Measurements from ENCODE around the gene MYEF2.

Gene MYEF2

GRCh38 chr15:48191574-48192225 is 13.6 kb upstream of the MYEF2 start, which contains the start of gene CTXN2:
Gene CTXN2, plus strand, starts transcription at chr15:48191665. Its CDS starts 9,636 bp downstream, at chr15:48201301.
- no peak for TF ChIP-seq CTCF (conservative IDR thresholded peaks at IDR 0.05; ENCODE audit: low read depth, low read length)
- DNase-seq (ENCODE audit: low read depth): no peak
- H3K4me3 ChIP-seq (ENCODE audit: low read length): peak within 1 kb of the TSS; percentile 43

- DNase-seq (ENCODE audit: low read depth): peak; percentile 40
- no peak for TF ChIP-seq CTCF (conservative IDR thresholded peaks at IDR 0.05; ENCODE audit: low read depth, low read length)
- H3K4me3 ChIP-seq (ENCODE audit: low read length): peak overlapping the region; percentile 43
These were observed 13.0 kb upstream of the MYEF2 start for GRCh38 chr15:48190932-48191573.

- TF ChIP-seq CTCF (conservative IDR thresholded peaks at IDR 0.05; ENCODE audit: low read depth, low read length): no peak
- DNase-seq (ENCODE audit: low read depth): no peak
- no peak overlapping the region for H3K4me3 ChIP-seq (ENCODE audit: low read length)
These were observed 8.2 kb upstream of the MYEF2 start for GRCh38 chr15:48186271-48186670.

- no peak overlapping the region for H3K4me3 ChIP-seq (ENCODE audit: low read length)
- no peak for TF ChIP-seq CTCF (conservative IDR thresholded peaks at IDR 0.05; ENCODE audit: low read depth, low read length)
- no peak for DNase-seq (ENCODE audit: low read depth)
These were observed 7.4 kb upstream of the MYEF2 start for GRCh38 chr15:48185529-48185928.

GRCh38 chr15:48182749-48183148 is 4.7 kb upstream of the MYEF2 start:
- no peak for TF ChIP-seq CTCF (conservative IDR thresholded peaks at IDR 0.05; ENCODE audit: low read depth, low read length)
- DNase-seq (ENCODE audit: low read depth): no peak
- H3K4me3 ChIP-seq (ENCODE audit: low read length): no peak overlapping the region

- H3K4me3 ChIP-seq (ENCODE audit: low read length): peak overlapping the region; percentile 71
- no peak for TF ChIP-seq CTCF (conservative IDR thresholded peaks at IDR 0.05; ENCODE audit: low read depth, low read length)
- DNase-seq (ENCODE audit: low read depth): no peak
These were observed 495 bp upstream of the MYEF2 start for GRCh38 chr15:48178648-48178931.

- peak; percentile 18 for DNase-seq (ENCODE audit: low read depth)
- H3K4me3 ChIP-seq (ENCODE audit: low read length): peak overlapping the region; percentile 71
- no peak for TF ChIP-seq CTCF (conservative IDR thresholded peaks at IDR 0.05; ENCODE audit: low read depth, low read length)
These were observed 721 bp downstream of the MYEF2 start for GRCh38 chr15:48177383-48177765.
